Smooth muscle cell (in vitro differentiated cells): ENCODE results near the gene MBNL1. TPM values are rescaled to one million over a fixed set of nuclear protein-coding genes. Genes with fewer than 3 reads are reported as not detected.
"Not testable (repeated sequence)": the region's sequence is repeated elsewhere in the genome, so short reads cannot be mapped to it uniquely, and the experiment has no call there.

ENCODE experiments used
- DNase-seq: peaks from one replicate; lab custom pipeline; 2025; ENCODE audit not compliant: unreplicated experiment; lab: John Stamatoyannopoulos, UW
- H2AFZ ChIP-seq: fragments of 200-600 bp; sonication (generic); 2 replicates; pipeline ENCODE4 v1.6.0; 2016; ENCODE audit warnings: antibody characterized with exemption, low read depth, mild to moderate bottlenecking
- H3F3A ChIP-seq: fragments of 200-600 bp; sonication (generic); 2 replicates; pipeline ENCODE4 v1.6.0; 2017; ENCODE audit warnings: antibody characterized with exemption, low read depth
- H3K27ac ChIP-seq: fragments of 200-600 bp; sonication (generic); 2 replicates; pipeline ENCODE4 v1.5.1; 2016; ENCODE audit warnings: low read depth, mild to moderate bottlenecking
- H3K27me3 ChIP-seq: fragments of 200-600 bp; sonication (generic); 2 replicates; pipeline ENCODE4 v1.6.1; 2016; ENCODE audit warnings: low read depth, mild to moderate bottlenecking
- H3K36me3 ChIP-seq: fragments of 200-600 bp; sonication (generic); 2 replicates; pipeline ENCODE4 v1.5.1; 2016; ENCODE audit warnings: low read depth
- H3K4me1 ChIP-seq: fragments of 200-600 bp; sonication (generic); 2 replicates; pipeline ENCODE4 v1.5.1; 2016; ENCODE audit warnings: low read depth
- H3K4me2 ChIP-seq: fragments of 200-600 bp; sonication (generic); 2 replicates; pipeline ENCODE4 v1.6.0; 2016; ENCODE audit warnings: mild to moderate bottlenecking
- H3K4me3 ChIP-seq: fragments of 200-600 bp; sonication (generic); 2 replicates; pipeline ENCODE4 v1.5.1; 2016; ENCODE audit warnings: mild to moderate bottlenecking
- H3K79me2 ChIP-seq: fragments of 200-600 bp; sonication (generic); 2 replicates; pipeline ENCODE4 v1.6.0; 2016; ENCODE audit warnings: low read depth, mild to moderate bottlenecking
- H3K9ac ChIP-seq: fragments of 200-600 bp; sonication (generic); 2 replicates; pipeline ENCODE4 v1.6.0; 2016; ENCODE audit warnings: low read depth
- H3K9me3 ChIP-seq: fragments of 200-600 bp; sonication (generic); replicated peaks from 2 replicates; pipeline ENCODE4 v1.5.1; 2016; ENCODE audit warnings: low read depth
- H4K20me1 ChIP-seq: fragments of 200-600 bp; sonication (generic); 2 replicates; pipeline ENCODE4 v1.6.0; 2016; ENCODE audit warnings: low read depth
- CTCF ChIP-seq: fragments of 200-600 bp; sonication (generic); IDR thresholded peaks from 2 replicates; pipeline ENCODE4 v1.5.1; 2017; ENCODE audit warnings: borderline replicate concordance, mild to moderate bottlenecking, antibody characterized with exemption; ENCODE audit not compliant: insufficient read depth, poor library complexity, severe bottlenecking
- WGBS: methylation state at CpG from one replicate; pipeline ENCODE4 v1.1.7; 2016; ENCODE audit warnings: low lambda C conversion rate; 5-methylcytosine and 5-hydroxymethylcytosine counted together
- polyA plus RNA-seq: library from polyadenylated mRNA; unstranded; fragments of >200 nt; fragmentation: Nextera tagmentation; extraction: Ambion mirVana; gene quantifications from 2 replicates; pipeline ENCODE4 v1.2.1, GENCODE V29; 2016
- total RNA-seq: library from RNA; depleted of rRNA; stranded (reverse); fragments of >200 nt; gene quantifications from 2 replicates; pipeline ENCODE4 v1.2.3, GENCODE V29; 2014

MBNL1 gene
- total and polyA plus RNA-seq, 2 experiments from 2014 or later: 19.5 to 128 TPM

GRCh38 chr3:152392272-152392880 lies 123.6 kb downstream of the MBNL1 start:
- Histone ChIP-seq H3K4me1 (no peaks in the 10 kb centered on the region), H3K9me3 (no peaks in the 10 kb centered on the region), H3K27ac (no peak overlapping the region), H3F3A (no peaks in the 10 kb centered on the region), H3K4me2 (peak overlapping the region; percentile 23), H3K4me3 (no peak overlapping the region), H2AFZ (no peak overlapping the region), H3K79me2 (peaks cover 63% of the 10 kb centered on the region), H3K9ac (no peak overlapping the region), H3K27me3 (no peaks in the 10 kb centered on the region), H4K20me1 (peaks cover 86% of the 10 kb centered on the region), H3K36me3 (peaks cover 3% of the 10 kb centered on the region)
- TF ChIP-seq CTCF: no peak
- WGBS: 78% methylated on average over 1 of the region's 1 CpG
- no peak for DNase-seq

DNA sequence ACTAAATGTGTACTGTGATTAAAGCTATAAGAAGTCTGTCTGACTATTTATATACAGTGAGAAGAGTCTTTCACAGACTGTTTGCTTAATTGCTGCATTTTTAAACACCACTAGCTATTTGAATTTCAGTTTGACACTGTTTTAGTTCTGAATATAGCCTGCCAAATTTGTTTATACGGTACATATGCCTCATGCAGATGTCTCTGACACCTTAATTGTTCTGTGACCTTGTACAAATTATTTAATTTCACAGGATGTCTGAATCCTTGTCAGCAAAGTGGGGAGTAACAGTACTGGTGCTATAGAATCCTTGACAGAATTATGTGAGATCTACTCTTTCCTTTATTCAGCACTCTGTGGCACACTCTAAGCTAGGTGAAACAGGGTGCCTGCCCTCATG lies 125.5 kb downstream of the MBNL1 start:
- peaks cover 70% of the 10 kb centered on the region for H3K79me2 ChIP-seq
- no peak overlapping the region for H3K9ac ChIP-seq
- peaks cover 3% of the 10 kb centered on the region for H3K36me3 ChIP-seq
- H3K4me3 ChIP-seq: no peak overlapping the region
- peaks cover 13% of the 10 kb centered on the region for H3K4me1 ChIP-seq
- no peak for TF ChIP-seq CTCF
- H3K27me3 ChIP-seq: no peaks in the 10 kb centered on the region
- H4K20me1 ChIP-seq: peaks cover 87% of the 10 kb centered on the region
- no peak for DNase-seq
- H3K4me2 ChIP-seq: no peak overlapping the region
- peaks cover 4% of the 10 kb centered on the region for H3F3A ChIP-seq
- WGBS: 97% methylated on average over 1 of the region's 1 CpG
- no peak overlapping the region for H2AFZ ChIP-seq
- no peaks in the 10 kb centered on the region for H3K9me3 ChIP-seq
- H3K27ac ChIP-seq: no peak overlapping the region

DNA sequence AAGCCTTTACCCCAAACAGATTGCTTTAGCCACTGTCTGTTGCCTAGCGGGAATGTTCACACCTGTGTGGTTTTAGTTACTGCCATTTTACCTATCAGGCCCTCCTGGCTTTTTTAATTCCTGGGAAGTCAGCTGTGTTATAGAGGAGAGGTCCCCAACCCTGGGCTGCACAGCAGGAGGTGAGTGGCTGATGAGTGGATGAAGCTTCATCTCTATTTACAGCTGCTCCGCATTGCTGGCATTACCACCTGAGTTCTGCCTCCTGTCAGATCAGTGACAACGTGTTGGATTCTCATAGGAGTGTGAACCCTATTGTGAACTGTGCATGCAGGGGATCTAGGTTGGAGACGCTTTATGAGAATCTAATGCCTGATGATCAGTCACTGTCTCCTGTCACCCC lies 127.0 kb downstream of the MBNL1 start:
- H3K4me3 ChIP-seq: no peak overlapping the region
- WGBS: 87% methylated on average over 4 of the region's 4 CpGs
- H3K27ac ChIP-seq: no peak overlapping the region
- peaks cover 4% of the 10 kb centered on the region for H3F3A ChIP-seq
- H2AFZ ChIP-seq: no peak overlapping the region
- H3K36me3 ChIP-seq: peaks cover 3% of the 10 kb centered on the region
- no peaks in the 10 kb centered on the region for H3K9me3 ChIP-seq
- H3K79me2 ChIP-seq: peaks cover 73% of the 10 kb centered on the region
- no peak for DNase-seq
- peaks cover 87% of the 10 kb centered on the region for H4K20me1 ChIP-seq
- no peaks in the 10 kb centered on the region for H3K27me3 ChIP-seq
- no peak overlapping the region for H3K9ac ChIP-seq
- peaks cover 23% of the 10 kb centered on the region for H3K4me1 ChIP-seq
- TF ChIP-seq CTCF: no peak
- H3K4me2 ChIP-seq: no peak overlapping the region

DNA sequence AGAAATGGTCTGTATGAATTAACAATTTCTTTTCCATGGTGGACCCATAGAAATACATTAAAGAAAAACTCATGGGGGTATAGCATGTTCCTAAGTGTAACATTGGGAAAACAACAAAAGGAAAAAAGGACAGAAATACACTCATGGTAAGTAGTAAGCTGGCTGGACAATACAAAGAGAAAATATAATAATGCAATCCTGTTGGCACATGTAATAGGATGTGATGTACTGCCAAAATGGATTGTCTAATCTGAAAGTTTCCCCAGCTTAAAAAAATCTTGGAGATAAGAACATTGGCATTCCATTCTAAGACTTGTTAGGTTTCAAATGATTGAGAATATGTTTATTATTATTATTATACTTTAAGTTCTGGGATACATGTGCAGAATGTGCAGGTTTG lies 128.1 kb downstream of the MBNL1 start:
- DNase-seq: no peak
- Histone ChIP-seq H3K36me3 (peaks cover 3% of the 10 kb centered on the region), H3K9ac (no peak overlapping the region), H3K27me3 (no peaks in the 10 kb centered on the region), H3K79me2 (peaks cover 77% of the 10 kb centered on the region), H3F3A (peaks cover 4% of the 10 kb centered on the region), H2AFZ (no peak overlapping the region), H3K4me2 (no peak overlapping the region), H3K4me3 (no peak overlapping the region), H3K4me1 (peaks cover 23% of the 10 kb centered on the region), H4K20me1 (peaks cover 86% of the 10 kb centered on the region), H3K9me3 (no peaks in the 10 kb centered on the region), H3K27ac (no peak overlapping the region)
- TF ChIP-seq CTCF: no peak

DNA sequence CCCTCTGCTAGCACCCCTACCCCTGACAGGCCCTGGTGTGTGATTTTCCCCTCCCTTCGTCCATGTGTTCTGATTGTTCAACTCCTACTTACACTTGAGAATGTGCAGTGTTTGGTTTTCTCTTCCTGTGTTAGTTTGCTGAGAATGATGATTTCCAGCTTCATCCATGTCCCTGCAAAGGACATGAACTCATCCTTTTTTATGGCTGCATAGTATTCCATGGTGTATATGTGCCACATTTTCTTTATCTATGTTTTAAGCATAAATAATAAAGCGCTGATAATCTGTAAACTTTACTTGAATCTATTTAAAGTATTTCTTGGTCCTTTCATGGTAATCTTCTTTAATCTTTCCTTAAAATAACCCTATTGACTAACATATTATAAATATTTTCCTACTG lies 128.6 kb downstream of the MBNL1 start:
- not testable (repeated sequence) for H3K4me3 ChIP-seq, H2AFZ ChIP-seq, H3F3A ChIP-seq, H3K9me3 ChIP-seq, H3K27me3 ChIP-seq, DNase-seq, H3K36me3 ChIP-seq, H3K4me2 ChIP-seq, H3K27ac ChIP-seq, H3K9ac ChIP-seq
- whole genome bisulfite sequencing: 96% methylated on average over 2 of the region's 2 CpGs
- H3K79me2 ChIP-seq: peaks cover 82% of the 10 kb centered on the region
- H3K4me1 ChIP-seq: peaks cover 23% of the 10 kb centered on the region
- peaks cover 86% of the 10 kb centered on the region for H4K20me1 ChIP-seq
